Vagina (tissue), 2 donors: ENCODE measurements around the gene TUBB8.

ENCODE experiments used
- CTCF ChIP-seq, 3 experiments: fragments of 450-650 bp in 2 of 3; fragments of 200-600 bp in 1 of 3; sonication (generic) in 1 of 3; IDR thresholded peaks; one replicate each; pipeline ENCODE4 v1.5.1; 2017 to 2019; ENCODE audit warnings: antibody characterized with exemption in 3 of 3, mild to moderate bottlenecking in 2 of 3, moderate library complexity in 2 of 3
- POLR2A ChIP-seq, 2 donors: fragments of 450-650 bp; IDR thresholded peaks; one replicate each; pipeline ENCODE4 v1.6.1; 2017; ENCODE audit warnings: antibody characterized with exemption in 2 of 2, mild to moderate bottlenecking in 2 of 2, moderate library complexity in 2 of 2

GRCh38 chr10:88253-88652 lies 39.2 kb upstream of the TUBB8 start:
- no peak for TF ChIP-seq CTCF (IDR thresholded peaks at IDR 0.05)
- TF ChIP-seq POLR2A (IDR thresholded peaks at IDR 0.05): no peak
